Ramos (cell line): ENCODE data around the gene ZC2HC1B.

Experiments
- in situ Hi-C: fragments of 300-500 bp; cut with MboI; formaldehyde crosslinking; loops from one replicate; pipeline ENCODE4 v1.14.3; 2022; ENCODE audit warnings: low sequenced_read_pairs; ENCODE audit not compliant: unreplicated experiment

Gene ZC2HC1B

DNA sequence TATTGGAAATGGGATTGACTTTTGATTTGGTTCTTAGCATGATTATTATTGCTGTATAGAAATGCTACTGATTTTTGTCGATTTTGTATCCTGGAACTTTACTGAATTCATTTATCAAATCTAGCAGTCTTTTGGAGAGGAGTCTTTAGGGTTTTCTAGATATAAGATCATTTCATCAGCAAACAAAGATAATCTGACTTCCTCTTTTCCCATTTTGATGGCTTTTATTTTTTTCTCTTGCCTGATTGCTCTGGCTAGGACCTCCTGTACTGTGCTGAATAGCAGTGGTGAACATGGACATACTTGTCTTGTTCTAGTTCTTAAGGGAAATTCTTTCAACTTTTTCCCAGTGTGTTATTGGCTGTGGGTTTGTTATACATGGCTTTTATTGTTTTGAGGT lies 64.6 kb downstream of the ZC2HC1B start:
- in situ Hi-C loops, result no loop called here

DNA sequence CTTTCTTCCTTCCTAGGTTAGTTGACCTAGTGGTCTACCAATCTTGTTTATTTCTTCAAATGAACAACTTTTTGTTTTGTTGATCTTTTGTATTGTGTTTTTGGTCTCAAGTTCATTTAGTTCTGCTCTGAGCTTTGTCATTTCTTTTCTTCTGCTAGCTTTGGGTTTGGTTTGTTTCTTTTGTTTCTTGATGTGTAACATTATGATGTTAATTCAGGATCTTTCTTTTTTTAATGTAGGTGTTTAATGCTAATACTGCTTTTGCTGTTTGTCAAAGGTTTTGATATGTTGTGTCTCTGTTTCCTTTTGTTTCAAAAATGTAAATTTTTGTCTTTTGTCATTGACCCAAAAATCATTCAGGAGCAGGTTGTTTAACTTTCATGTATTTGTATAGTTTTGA lies 65.7 kb downstream of the ZC2HC1B start:
- in situ Hi-C loops, result no loop called here

DNA sequence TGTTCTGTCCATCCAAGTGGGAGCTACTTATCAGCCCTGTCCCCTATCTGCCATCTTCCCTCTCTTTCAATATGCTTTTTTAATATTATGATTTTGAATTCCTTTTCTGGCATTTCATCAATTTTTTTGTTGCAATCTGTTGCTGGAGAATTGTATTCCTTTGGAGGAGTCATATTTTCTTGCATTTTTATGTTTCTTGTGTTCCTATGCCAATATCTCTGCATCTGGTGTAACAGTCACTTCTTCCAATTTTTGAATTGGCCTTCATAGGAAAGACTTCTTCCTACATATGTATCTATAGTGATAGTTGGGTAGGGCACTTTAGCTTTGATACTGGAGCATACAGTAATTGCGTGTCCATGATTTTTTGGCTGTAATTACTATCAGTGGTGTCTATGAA lies 70.1 kb downstream of the ZC2HC1B start:
- in situ Hi-C loops, result no loop called here

DNA sequence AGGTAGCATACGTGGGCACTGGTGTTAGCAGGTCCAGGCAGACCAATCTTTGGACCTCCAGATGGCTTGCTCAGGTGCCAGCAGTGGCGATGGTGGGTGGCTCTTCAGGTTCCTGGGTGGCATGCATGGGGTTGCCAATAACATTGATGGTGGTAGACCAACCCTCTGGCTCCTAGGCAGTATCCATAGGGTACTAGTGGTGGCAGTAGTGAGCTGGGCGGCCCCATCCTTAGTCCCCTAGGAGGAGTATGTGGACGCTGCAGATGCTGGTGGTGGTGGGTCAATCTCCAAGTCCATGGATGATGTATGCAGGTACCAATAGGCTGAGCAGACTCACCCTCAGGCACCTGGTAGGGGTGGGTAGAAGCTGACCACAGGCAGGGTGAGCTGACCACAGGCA lies 70.6 kb downstream of the ZC2HC1B start:
- in situ Hi-C loops, result no loop called here

DNA sequence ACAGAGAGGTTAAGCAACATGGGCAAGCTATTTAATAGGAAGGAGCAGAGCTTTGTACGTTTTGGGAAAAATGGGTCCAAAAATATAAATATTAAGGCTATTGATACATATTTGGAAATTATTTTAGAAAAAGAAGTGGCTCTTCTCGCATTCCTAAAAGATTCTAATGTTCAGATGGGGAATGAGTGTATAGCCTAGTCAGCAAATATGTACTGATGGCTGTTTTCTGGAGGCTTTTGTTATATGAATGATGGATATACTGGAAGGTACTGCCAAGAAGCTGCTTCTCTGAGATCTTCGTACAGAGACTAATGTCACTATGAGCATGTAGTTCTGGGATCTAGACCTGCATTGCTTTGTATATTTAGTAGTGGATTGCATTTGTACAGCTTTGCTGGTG lies 72.1 kb downstream of the ZC2HC1B start:
- in situ Hi-C loops, result no loop called here

DNA sequence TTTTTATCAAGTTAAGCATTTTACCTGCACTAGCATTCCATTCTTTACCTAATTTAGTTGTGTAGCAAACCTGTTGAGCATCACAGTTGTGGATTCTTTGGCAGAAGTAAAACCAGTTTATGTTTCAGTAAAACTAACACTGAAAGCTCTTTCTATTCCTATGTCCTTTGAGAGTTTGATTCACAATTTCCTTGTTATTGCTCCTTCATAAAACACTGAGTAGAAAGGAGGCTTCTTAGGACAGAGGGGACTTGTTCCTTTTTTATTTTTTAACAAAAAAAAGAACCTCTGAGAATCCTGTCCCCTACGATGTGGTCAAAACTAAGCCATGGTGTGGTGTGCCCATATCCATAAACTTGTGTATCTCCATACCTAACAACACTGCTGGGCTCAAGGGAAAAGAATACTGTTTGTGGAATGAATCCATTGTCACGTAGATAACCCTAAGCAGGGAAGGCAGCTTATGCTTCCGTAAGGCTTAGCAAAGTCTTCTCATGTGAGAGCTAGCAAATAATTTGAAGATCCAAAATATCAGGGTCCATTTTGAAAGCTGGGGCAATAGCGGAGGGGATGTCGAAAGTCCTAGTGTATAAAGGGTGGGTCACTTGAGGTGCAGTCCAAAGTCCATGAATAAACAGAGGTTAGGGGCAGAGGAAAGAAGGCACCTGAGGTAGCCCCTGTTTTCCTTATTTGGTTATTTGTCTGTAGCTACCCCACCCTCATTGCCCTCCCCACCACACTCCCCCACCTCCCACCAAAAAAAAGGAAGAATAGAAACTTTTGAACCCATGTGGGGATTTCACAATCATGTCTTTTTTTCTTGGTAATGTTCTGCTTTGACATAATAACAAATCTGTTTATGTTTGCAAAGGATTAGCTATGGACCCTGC lies 72.7 kb downstream of the ZC2HC1B start:
- in situ Hi-C loops, result no loop called here

DNA sequence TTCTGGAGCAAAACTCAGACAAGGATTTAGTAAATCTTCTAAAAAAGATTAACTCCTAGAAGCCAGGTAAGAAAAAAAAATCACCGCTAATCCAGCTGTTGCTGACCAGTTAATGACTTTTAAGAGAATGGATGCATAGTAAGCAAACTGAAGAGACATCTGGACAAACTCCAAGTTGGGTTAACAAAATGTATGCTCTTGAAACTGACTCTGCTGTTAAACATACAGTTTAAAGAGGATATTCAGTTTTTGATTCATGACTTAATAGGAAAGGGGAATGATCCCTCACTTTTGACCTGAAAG lies 73.3 kb downstream of the ZC2HC1B start:
- in situ Hi-C loops, result no loop called here

DNA sequence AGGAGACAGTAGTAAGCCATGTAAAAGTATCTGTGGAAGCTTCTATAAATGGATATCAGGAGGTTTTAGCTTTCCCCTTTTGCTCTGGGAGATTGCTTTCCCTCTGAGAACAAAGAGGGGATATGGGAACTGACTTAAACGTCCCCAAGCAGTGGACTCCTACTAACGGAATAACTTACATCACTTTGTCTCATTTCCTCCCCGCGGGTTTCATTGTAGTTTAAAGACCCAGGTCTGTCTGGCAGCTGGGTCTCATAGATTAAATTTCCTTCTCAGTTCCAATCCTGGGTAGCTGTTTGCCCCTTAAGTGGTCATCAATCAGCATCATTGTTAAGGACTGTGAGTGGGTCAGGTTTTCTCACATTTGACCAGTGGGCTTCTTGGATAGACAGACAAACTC lies 75.1 kb downstream of the ZC2HC1B start:
- in situ Hi-C loops, result no loop called here

DNA sequence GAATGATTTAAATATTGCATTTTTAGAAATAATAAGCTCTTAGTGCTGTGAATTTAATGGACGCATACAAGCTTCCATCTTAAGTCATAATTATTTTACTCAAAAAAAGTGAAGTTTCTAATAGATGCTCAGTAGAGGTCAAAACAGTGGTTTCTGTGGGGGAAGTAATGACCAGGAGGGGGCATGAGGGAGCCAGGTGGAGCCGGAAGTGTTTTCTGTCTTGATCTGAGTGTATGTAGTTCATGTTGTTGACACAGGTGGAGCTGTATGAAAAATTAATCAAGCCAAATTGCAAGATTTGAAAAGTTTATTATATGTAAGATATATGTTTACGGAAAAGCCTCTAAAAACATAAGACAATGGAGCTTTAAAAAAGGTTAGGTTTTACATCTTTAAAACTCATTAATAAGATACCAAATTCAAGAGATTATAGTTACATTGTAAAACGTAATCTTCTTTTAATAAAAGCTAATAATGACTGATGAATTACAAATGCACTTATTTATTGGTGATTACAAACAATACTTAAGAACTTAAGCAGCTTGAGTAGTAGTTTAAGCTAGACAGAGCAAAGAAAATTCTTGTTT lies 75.8 kb downstream of the ZC2HC1B start:
- in situ Hi-C loops, result no loop called here

DNA sequence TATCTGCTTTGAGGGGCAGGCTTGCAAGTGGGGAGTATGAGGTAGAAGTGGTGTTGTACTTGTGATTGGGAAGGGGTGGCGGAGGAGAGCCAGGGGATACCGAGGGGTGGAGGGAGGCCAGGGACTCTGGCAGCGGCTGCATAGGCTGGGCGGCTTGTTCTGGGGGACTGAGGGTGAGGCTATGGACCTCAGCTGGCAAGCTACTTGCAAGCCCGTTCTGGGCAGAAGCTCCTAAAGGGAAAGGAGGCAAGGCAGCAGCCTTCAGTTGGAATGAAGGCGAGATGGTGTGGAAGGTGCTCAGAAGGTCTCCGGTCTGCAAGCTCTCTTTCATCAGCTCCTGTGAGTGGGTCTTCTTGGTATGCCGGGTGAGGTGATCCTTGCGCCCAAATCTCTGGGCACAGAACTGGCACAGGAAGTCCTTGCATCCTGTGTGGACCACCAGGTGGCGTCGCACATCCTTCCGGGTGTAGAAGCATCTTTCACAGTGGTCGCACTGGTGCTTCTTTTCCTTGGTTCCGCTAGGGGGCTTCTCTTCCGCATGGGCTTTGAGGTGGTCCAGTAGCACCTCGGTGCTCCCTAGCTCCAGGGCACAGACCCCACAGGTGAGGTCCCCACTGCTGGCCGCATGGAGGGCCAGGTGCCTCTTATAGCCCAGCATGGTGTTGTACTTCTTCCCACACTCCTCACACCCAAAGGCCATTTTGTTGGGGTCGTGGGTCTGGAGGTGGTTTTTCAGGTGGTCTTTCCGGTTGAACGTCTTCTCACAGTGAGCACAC lies 77.8 kb downstream of the ZC2HC1B start:
- in situ Hi-C loops, result no loop called here

DNA sequence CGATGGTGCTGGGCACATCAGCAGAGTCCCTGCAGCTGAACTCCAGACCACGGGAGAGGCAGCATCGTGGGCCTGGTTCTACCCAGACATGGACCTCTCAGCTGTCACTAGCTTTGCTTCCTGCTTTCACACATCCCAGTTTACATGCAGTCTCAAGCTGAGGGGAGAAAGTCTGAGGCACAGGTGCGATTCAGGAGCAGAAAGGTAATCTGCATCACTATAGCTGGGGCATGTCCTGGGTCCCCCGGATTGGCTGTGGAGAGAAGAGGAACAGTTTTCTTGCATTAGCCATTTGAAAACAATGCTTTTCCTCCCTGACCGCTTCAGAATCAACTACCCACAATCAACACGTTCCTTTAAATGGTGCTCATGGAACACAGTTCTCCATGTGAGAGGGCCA lies 83.9 kb downstream of the ZC2HC1B start:
- in situ Hi-C loops, result no loop called here

DNA sequence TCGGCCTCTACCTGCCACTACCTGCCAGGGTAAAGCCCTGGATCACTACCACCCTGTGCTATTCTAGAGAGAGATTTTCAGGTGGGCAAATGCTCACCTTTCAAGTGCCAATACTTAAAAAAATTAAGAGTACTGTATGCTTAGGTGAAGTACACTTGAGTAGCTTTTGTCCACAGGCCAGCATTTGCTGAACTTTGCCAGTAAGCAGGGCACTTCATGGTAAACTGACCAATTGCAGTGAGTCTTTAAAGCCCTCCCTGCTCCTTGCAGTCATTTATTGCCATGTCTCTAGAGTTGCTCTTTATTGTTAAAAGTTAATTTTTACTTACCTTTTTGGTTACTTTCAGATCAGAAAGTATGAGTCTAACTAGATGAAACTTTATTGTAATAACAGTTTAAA lies 85.3 kb downstream of the ZC2HC1B start:
- in situ Hi-C loops, result no loop called here

DNA sequence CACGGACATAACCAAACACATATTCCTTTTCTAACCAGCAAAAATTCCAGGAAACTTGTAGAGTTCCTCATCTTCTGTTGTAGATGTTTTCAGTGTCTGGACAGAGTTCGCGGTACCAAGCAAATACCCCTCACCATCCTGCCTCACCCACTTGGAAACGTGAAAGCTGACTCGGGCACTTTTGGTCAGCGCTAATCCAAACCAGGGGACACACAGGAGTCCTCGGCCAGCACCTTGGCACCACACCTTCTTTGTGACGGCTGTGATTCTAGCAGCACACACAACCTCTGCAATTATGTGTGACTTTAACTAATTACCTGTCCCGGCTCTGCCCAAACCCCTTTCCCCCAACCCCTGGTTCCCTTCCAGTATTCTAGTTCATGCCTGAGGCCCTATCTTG lies 85.7 kb downstream of the ZC2HC1B start:
- in situ Hi-C loops, result no loop called here

DNA sequence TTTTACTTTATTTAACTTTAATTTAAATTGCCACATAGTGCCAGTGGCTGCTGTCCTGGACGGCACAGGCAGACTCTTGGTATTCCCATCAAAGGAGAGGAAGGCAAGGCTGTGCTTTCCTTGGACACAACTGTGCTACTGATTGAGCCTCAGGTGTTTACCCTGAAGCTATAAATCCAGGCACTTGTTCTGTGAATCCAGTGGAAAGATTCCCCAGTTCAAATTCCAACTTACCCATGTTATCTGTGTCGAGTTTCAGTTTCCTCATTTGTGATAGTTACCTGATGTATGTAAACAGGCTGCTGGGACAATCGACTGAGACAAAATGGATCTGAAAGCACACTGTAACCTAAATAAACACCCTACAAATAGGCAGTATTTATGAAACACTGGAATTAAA lies 86.6 kb downstream of the ZC2HC1B start:
- in situ Hi-C loops, result no loop called here

DNA sequence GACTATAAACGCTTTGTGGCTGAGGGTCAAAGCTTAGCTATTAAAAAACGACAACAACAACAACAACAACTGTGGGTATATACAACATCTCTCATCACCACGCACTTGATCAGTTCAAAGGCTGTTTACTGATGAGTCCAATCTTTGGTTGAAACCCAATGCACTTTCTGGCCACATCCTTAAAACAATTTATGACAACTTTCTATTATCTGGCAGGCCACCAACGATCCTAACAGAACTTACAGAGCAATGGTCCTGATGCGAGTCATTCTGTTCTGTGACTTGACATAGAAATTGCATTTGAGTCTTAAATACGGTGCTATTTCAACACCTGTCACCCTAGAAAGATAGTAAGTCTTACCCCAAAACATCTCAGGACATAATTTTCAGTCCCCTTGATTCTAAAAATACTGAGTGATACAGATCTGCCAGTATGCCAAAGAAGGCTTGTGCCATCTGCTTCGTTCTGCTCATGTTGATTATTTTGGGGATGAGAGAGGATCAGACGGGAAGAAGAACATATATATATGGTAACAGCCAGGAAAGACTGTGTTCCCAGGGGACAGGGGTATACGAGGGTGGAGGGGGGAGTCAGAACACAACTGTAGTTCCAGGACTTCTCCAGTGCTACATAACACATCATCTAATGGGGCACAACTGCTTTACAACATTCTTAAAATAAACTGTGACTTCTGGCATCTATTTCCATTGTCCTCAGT lies 87.9 kb downstream of the ZC2HC1B start:
- in situ Hi-C loops, result no loop called here

DNA sequence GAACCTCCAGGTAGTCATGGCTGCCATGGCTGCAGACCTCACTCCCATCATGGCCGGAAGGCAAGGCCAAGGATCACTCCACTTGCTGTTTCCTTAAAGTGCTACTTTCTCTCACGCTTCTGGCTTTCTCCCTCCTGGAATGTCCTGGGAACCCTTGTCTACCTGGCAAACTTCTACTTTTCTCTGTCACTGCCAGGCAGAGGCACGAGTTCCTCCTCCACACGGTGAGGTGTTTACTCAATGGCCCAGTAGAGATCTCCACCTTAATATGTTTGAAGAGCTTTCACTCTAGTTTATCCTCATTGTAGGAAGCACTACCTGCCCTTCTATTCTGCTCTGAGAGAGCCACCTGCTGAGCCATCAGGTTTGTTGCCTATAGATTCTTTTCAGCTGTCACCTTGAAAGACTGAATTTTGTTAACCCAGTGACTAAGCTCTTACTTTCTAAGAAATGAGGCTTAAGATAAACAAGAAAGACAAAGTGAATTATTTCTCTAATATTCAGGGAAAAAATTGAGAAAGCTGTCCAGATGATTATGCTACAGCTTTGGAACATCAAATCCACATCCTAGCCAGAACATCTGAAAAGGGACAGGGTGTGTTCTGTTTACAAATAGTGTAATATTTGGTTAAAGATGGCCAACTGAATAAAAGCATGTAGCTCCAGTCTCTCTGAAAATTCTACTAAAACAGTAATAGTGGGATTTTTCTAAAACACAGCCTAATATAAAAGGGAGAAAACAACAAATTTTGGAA lies 88.8 kb downstream of the ZC2HC1B start:
- in situ Hi-C loops, result no loop called here

DNA sequence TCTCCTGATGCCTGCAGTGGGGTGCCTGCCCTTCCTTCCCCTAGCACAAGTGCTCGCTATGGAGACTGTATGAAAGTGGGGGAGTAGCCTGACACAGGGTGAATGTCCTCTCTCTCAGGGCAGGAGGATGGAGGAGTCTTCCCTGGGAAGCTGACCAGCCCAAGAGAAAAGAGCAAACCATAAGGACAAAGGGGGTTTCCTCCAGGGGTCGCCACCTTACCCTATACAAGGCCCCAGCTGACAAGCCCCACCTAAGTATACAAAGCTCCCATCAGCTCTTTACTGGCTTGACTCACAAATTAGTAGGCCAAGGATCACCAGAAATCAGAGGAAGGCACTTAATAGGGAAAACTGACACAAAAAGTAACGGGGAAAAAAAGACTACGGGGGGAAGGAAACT lies 89.6 kb downstream of the ZC2HC1B start:
- in situ Hi-C loops, result no loop called here

DNA sequence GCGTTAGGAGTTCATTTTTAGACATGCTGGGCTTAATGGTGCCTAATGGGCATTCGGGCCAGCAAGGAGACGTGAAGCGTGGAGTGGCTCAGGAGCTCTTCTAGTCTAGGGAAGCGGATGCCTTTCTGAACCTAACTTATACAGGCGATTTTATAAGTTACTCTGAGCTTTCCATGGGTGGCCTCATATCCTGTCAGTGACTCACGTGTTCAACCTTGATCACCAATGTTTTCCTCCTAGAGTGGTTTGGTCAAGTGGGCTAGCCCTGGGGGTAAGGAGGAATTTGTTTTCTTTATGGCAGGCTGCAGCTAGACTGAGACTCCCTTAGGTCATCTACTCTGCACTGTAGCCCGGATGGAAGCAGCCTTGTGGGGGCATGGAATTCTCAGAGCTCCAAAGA lies 91.7 kb downstream of the ZC2HC1B start:
- in situ Hi-C loops, result no loop called here

DNA sequence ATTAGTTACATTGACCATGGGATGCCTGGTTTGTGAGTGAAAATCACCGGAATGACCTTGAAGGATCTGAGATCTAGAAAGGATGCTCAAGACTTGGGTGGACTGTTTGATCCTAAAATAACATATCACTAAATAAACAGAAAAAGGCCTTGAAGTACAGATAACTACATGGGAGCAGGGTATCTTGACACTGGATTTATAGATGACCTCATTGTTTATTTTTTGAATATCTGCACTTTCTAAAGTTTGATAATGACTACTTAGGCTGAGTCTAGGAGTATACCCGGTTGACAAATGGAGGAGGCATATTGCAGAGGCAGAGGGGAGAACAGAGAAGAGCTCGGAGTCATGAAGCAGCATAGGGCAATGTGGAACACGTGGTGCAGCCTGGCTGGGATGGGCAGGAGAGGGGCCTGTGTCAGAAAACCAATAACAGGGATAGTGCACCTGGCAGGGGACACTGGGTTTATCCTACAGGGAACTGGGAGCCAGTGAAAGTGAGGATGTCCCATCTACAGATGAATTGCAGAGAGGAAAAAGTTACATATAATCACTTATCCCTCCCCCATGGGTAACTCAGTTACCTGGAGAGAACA lies 93.5 kb downstream of the ZC2HC1B start:
- in situ Hi-C loops, result no loop called here
